Activated naive CD8-positive, alpha-beta T cell treated with anti-CD3 and anti-CD28 coated beads, Interleukin-2, amount 50 U/mL, for 24 hours (primary cell): Measurements from ENCODE around the gene SRPX2.

Source experiments
- ATAC-seq: fragments of 150-1000 bp; cut with Tn5 transposase; one replicate; pipeline ENCODE4 v1.10.0; 2021
- DNase-seq: peaks from one replicate; pipeline ENCODE4 v3.0.0; 2021
- H3K27ac Mint-ChIP-seq: one replicate; pipeline ENCODE4 v1.8.0; 2021; ENCODE audit warnings: mild to moderate bottlenecking, mixed read lengths
- H3K27me3 Mint-ChIP-seq: one replicate; pipeline ENCODE4 v1.8.0; 2021; ENCODE audit warnings: mixed read lengths
- H3K36me3 Mint-ChIP-seq: one replicate; pipeline ENCODE4 v1.8.0; 2021; ENCODE audit warnings: low read depth, mixed read lengths
- H3K4me1 Mint-ChIP-seq: one replicate; pipeline ENCODE4 v1.8.0; 2021; ENCODE audit warnings: mixed read lengths
- H3K4me3 Mint-ChIP-seq: one replicate; pipeline ENCODE4 v1.8.0; 2021; ENCODE audit warnings: mild to moderate bottlenecking, moderate library complexity, mixed read lengths
- H3K9me3 Mint-ChIP-seq: one replicate; pipeline ENCODE4 v1.8.0; 2021; ENCODE audit warnings: mixed read lengths

SRPX2 gene, protein sequence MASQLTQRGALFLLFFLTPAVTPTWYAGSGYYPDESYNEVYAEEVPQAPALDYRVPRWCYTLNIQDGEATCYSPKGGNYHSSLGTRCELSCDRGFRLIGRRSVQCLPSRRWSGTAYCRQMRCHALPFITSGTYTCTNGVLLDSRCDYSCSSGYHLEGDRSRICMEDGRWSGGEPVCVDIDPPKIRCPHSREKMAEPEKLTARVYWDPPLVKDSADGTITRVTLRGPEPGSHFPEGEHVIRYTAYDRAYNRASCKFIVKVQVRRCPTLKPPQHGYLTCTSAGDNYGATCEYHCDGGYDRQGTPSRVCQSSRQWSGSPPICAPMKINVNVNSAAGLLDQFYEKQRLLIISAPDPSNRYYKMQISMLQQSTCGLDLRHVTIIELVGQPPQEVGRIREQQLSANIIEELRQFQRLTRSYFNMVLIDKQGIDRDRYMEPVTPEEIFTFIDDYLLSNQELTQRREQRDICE

DNA sequence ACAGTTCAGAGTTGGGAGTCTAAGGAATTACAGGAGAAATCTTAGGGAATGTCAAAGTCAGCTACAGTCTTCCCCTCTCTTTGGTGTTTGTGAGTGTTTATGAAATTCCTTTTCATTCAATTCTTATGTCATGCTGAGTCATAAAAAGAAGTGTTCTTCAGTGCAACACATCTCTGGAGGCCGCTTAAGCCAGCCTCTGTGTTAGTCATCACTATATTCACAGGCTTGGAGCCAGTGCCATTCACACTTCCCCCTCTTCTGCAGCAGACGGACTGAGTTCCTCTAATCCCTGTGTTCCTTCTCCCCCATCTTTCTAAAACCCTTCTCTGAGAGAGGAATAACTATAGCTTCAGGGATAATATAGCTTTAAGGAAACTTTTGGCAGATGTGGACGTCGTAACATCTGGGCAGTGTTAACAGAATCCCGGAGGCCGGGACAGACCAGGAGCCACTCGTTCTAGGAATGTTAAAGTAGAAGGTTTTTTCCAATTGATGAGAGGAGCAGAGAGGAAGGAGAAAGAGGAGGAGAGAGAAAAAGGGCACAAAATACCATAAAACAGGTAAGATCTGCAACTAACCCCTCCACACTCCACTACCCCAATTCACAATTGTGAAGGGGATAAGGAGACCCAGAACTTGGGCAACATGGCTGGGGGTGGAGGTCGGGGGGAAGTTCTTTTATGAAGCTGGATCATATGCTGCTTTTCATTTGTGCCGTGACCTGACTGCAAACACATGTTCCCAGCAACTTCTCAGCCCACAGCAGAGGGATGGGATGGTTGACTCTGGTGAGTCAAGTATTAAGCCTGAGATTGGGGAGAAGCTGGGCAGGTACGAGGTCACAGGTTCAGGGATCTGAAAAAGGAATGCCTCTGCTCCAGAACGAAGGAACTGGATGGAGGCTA lies at the start of gene SRPX2:
SRPX2 (plus strand) TSS at position 244 of the 905 bp plus-strand sequence. CDS start 2,124 bp downstream, outside the sequence.
- Mint-ChIP-seq H3K36me3 (no peaks in the 10 kb centered on the region), H3K27ac (no peak within 1 kb of the TSS), H3K27me3 (peaks cover 8% of the 10 kb centered on the region), H3K9me3 (no peaks in the 10 kb centered on the region), H3K4me1 (no peaks in the 10 kb centered on the region), H3K4me3 (no peak within 1 kb of the TSS)
- DNase-seq (no peak), ATAC-seq (no peak)

DNA sequence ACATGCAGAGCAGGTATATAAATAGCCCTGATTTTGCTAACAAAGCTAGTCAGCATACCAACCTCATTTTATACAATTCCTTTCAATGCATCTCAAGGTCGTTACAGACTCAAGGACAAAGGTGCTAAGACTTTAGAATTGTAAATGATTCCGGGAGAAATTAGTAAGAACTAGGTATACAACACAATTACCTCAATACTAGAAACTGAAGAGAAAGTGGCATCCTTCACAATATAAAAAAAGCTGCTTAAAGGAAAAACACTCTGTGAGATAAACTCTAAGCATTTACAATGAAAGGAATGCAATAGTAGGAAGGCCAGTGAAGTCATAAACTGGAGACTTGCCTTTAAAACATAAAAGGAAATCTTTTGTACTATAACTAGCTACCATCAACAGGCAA lies 47.4 kb upstream of the SRPX2 start:
- Mint-ChIP-seq H3K4me3 (no peak overlapping the region), H3K9me3 (no peaks in the 10 kb centered on the region), H3K36me3 (no peaks in the 10 kb centered on the region), H3K27ac (no peak overlapping the region), H3K4me1 (peaks cover 5% of the 10 kb centered on the region), H3K27me3 (peaks cover 2% of the 10 kb centered on the region)
- no peak for DNase-seq
- no peak for ATAC-seq

DNA sequence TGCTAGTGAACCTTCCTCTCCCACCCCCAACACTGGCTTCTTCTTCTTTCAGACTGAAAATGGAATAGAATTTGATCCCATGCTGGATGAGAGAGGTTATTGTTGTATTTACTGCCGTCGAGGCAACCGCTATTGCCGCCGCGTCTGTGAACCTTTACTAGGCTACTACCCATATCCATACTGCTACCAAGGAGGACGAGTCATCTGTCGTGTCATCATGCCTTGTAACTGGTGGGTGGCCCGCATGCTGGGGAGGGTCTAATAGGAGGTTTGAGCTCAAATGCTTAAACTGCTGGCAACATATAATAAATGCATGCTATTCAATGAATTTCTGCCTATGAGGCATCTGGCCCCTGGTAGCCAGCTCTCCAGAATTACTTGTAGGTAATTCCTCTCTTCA lies 44.5 kb upstream of the SRPX2 start:
- Mint-ChIP-seq H3K36me3 (no peaks in the 10 kb centered on the region), H3K9me3 (no peaks in the 10 kb centered on the region), H3K27me3 (peaks cover 6% of the 10 kb centered on the region), H3K4me3 (no peak overlapping the region), H3K27ac (no peak overlapping the region), H3K4me1 (peaks cover 5% of the 10 kb centered on the region)
- DNase-seq, result no peak
- ATAC-seq, result no peak

DNA sequence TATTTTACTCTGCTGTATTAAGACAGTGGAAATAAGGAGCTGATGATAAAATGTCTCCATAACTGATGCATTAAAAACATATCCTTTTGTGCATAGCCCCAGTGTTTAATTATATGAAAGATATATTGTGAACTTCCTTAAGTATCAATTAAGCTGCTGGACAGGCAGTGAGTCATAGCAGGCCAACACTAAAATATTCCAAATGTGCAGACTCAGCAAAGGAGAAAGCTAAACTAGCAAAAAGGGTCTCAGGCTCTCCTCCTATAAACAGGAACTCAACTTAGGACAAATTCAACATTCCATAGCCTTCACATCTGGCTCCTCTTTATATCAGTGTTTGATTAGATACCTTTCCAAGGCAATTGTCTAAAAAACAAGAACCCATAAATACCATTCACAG lies 43.7 kb upstream of the SRPX2 start:
- Mint-ChIP-seq H3K9me3 (no peaks in the 10 kb centered on the region), H3K27ac (no peak overlapping the region), H3K4me3 (no peak overlapping the region), H3K36me3 (no peaks in the 10 kb centered on the region), H3K27me3 (peaks cover 8% of the 10 kb centered on the region), H3K4me1 (peaks cover 5% of the 10 kb centered on the region)
- no peak for DNase-seq
- ATAC-seq, result no peak

DNA sequence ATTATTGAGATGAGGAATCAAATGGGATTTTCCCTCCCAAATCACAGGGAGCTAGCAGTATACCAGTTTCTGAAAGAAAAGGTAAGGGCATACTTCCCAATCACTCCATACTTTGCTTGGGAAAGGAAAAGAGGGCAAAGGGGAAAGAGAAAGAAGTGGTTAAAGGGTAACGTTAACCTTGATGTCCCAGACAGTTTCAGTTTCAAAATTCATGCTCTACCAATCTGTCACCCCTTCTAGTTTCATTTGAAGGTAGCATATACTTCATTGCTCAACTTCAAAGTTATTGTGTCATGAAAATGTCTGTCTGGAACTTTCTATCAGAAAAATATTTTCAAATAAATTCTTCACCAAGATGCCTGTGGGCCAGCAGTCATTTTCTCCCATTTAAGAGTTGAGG lies 43.2 kb upstream of the SRPX2 start:
- H3K9me3 Mint-ChIP-seq, result no peaks in the 10 kb centered on the region
- DNase-seq (no peak), ATAC-seq (no peak)
- H3K4me1 Mint-ChIP-seq, result peaks cover 5% of the 10 kb centered on the region
- peaks cover 8% of the 10 kb centered on the region for H3K27me3 Mint-ChIP-seq
- no peak overlapping the region for H3K4me3 Mint-ChIP-seq
- no peaks in the 10 kb centered on the region for H3K36me3 Mint-ChIP-seq
- H3K27ac Mint-ChIP-seq, result no peak overlapping the region

DNA sequence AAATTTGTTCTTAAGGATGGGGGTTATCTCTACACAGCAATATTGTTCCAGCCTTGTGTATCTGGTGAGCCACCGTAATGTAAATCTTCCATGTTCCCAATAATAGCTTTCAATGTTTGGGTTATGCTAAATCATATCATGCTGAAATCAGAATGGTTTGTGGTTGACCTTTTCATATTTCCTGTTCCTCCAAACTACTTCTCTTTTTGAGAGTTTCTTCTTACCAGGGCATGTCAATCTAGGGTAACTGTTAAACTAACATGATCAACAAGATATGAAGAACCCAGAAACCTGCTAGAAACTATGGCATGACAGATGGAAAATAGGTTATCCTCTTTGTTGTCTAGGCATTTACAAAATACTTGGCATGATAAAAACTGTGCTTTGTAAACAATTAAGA lies 37.2 kb upstream of the SRPX2 start:
- Mint-ChIP-seq H3K27me3 (peaks cover 7% of the 10 kb centered on the region), H3K36me3 (no peaks in the 10 kb centered on the region), H3K27ac (no peak overlapping the region), H3K4me3 (no peak overlapping the region), H3K4me1 (peaks cover 5% of the 10 kb centered on the region), H3K9me3 (no peaks in the 10 kb centered on the region)
- ATAC-seq, result no peak
- no peak for DNase-seq

DNA sequence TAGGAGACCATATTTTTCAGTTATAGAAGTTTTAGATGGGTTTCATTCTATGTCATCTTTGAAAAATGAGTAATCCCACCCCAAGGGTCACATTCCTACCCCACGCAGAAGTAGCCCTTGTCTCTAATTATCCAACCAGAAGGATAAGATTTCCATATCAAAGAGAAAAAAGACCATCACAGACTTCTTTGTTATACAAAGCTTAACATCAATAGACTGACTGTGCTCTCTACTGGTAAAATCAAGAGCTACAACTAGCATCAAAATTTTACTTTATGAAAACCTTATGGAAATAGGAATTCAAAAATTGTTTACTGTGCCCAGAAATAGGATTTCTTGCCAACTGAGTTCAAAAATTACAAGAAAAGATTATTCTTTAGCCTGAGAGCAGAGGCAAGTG lies 34.4 kb upstream of the SRPX2 start:
- no peak for DNase-seq
- Mint-ChIP-seq H3K27ac (no peak overlapping the region), H3K4me3 (no peak overlapping the region), H3K4me1 (peaks cover 5% of the 10 kb centered on the region), H3K9me3 (no peaks in the 10 kb centered on the region), H3K36me3 (no peaks in the 10 kb centered on the region), H3K27me3 (peaks cover 10% of the 10 kb centered on the region)
- no peak for ATAC-seq

DNA sequence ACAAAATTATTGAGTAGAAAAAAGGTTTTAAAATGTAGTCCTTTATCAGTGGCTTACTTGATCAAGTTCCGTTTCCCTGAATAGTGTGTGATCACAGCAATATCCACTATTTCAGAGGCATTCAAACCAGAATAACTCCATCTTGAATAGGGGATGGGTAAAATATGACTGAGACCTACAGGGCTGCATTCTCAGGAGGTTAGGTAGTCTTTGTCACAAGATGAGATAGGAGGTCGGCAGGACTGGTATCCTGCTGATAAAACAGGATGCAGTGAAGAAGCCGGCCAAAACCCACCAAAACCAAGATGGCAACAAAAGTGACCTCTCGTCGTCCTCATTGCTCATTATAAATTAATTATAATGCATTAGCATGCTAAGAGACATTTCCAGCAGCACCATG lies 32.0 kb upstream of the SRPX2 start:
- Mint-ChIP-seq H3K4me1 (peaks cover 1% of the 10 kb centered on the region), H3K9me3 (no peaks in the 10 kb centered on the region), H3K36me3 (no peaks in the 10 kb centered on the region), H3K4me3 (no peak overlapping the region), H3K27ac (no peak overlapping the region), H3K27me3 (peaks cover 11% of the 10 kb centered on the region)
- DNase-seq, result no peak
- no peak for ATAC-seq

DNA sequence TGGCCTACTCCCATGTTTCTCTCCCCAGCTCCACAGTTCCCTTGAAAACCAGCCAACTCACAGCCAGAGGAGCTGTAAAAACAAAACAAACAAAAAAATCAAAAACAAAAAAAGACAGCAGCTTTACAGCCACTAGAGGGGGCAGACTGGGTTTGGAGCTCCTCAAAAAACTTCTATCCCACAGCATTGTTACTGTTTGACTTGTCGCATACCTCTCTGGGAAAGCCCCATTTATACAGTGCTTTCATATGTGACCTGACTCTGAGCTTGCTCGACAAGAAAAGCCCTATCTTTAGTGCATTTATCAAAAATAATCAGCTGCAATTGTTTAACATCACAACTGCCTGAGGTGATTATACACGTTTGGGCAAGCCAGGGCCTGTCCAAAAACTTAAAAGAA lies 29.0 kb upstream of the SRPX2 start:
- peaks cover 14% of the 10 kb centered on the region for H3K27me3 Mint-ChIP-seq
- no peaks in the 10 kb centered on the region for H3K36me3 Mint-ChIP-seq
- H3K27ac Mint-ChIP-seq, result no peak overlapping the region
- no peaks in the 10 kb centered on the region for H3K9me3 Mint-ChIP-seq
- no peak for DNase-seq
- ATAC-seq, result no peak
- no peaks in the 10 kb centered on the region for H3K4me1 Mint-ChIP-seq
- H3K4me3 Mint-ChIP-seq, result no peak overlapping the region

DNA sequence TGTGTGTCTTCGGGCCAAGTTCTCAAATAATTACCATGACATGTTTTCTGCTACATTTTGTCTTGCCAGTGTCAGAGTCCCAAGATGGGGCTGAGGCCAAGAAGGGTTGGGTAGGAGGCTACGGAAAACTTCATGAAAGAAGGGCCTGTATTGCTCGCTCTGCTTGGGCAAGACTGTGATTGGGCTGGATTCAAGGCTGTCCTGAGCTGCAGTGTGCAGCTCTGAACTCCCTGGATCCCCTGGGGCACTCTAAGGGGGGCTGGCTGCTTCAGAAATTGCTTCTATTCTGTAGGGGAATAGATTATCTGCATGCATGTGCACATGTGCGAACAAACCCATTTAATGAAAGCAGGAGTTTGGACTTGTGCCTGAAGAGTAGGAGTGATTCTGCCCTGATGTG lies 21.0 kb upstream of the SRPX2 start:
- DNase-seq, result no peak
- Mint-ChIP-seq H3K27ac (no peak overlapping the region), H3K4me3 (no peak overlapping the region), H3K4me1 (peaks cover 10% of the 10 kb centered on the region), H3K36me3 (no peaks in the 10 kb centered on the region), H3K9me3 (no peaks in the 10 kb centered on the region), H3K27me3 (peaks cover 6% of the 10 kb centered on the region)
- no peak for ATAC-seq

DNA sequence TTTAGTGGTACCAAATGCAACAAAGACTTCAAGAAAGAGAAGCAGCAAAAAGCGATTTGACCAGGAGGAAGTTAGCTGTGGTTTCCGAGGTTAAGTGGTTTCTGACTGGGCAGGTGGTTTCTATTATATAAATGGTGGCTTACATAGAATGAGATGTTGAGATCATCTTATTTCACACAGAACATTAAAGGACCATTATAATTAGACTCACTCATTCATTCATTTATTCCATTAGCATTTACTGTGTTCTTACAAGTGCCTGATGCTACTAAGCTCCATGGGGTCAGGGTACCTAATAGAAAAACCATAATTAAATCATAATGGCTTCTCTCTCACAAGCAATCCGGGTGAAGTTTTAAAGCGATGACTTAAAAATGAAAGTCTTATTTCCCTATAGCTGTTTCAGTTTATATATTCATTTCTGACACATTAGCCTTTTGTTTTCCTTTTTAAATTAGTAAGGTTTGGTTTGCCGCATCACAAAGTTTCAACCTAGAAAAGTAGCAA lies 18.0 kb upstream of the SRPX2 start:
- ATAC-seq (peak; percentile 54), DNase-seq (peak; percentile 1)
- H3K36me3 Mint-ChIP-seq, result no peaks in the 10 kb centered on the region
- no peaks in the 10 kb centered on the region for H3K9me3 Mint-ChIP-seq
- H3K4me3 Mint-ChIP-seq, result no peak overlapping the region
- peaks cover 7% of the 10 kb centered on the region for H3K27me3 Mint-ChIP-seq
- H3K27ac Mint-ChIP-seq, result no peak overlapping the region
- H3K4me1 Mint-ChIP-seq, result peaks cover 10% of the 10 kb centered on the region

DNA sequence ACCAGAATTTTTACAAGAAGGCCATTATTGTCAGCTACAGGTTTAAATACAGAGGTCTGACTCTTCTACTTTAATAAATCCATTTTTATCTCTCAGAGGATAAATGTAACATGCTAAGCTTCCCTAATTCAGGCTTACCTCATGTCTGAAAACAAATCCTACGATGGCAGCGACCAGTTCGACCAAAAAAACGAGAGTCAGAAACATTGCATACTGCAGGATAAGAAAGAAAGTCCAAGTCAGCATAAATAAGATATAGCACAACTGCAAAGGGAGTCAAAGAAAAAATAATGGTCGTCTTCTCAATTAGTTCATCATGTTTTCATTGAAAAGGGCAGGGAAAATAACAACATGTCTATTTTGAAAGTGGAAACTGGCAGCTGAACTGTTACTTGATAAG lies 9.0 kb upstream of the SRPX2 start:
- Mint-ChIP-seq H3K9me3 (no peaks in the 10 kb centered on the region), H3K36me3 (no peaks in the 10 kb centered on the region), H3K27me3 (peaks cover 16% of the 10 kb centered on the region), H3K4me3 (no peak overlapping the region), H3K27ac (no peak overlapping the region), H3K4me1 (peaks cover 7% of the 10 kb centered on the region)
- no peak for ATAC-seq
- no peak for DNase-seq

DNA sequence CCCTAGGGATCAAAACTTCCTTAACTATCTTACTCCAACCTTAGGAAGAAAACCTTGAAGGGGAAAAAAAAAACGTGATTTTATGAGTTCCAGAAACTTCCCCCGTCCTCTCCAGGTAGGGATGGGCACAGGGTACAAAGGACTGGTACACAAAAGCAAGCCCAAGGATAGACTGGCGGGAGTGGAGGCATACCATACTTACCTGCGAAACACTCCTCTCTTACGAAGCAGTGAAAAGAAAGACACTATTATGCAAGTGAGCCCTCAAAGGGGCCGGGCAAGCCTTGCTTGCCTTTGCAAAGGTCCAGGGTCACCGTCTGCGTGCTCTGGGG lies 8.0 kb upstream of the SRPX2 start:
- DNase-seq (no peak), ATAC-seq (no peak)
- Mint-ChIP-seq H3K4me3 (no peak overlapping the region), H3K27me3 (peaks cover 16% of the 10 kb centered on the region), H3K36me3 (no peaks in the 10 kb centered on the region), H3K4me1 (peaks cover 7% of the 10 kb centered on the region), H3K27ac (no peak overlapping the region), H3K9me3 (no peaks in the 10 kb centered on the region)

DNA sequence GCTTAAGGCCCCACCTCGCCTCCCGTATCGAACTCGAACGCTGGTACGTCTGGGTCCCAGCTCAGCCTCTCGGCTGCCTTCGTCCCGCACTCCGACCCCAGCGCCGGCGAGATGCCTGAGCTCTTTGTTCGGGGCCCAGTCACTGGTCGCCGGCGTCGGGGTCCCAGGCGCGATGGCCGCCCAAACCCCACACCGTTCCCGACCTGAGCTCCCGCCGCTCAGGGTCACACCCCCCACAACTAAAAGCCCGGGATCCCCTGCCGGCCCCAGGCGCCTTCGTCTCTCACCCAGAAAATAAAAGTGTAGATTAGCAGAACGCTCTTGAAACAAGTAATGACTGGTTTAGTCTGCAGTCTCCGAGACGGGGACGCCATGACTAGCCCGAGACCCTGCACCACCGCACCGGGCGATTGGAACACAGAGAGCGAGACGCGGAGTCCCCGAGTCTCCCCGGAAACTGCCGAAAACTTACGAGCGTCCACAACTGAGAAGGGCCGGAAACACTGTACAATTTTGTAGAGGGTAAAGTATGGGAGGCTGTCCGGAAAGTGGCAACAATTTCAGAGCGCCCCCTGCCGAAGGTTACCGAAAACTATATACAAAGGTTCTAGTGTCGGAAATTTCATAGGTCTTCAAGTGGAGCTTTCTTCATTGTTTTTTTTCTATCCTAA lies 7.5 kb upstream of the SRPX2 start, which contains the start of gene TSPAN6:
TSPAN6 (minus strand) TSS at position 486 of the 671 bp plus-strand sequence; CDS start at position 374, 112 bp downstream.
- DNase-seq (peak; percentile 71), ATAC-seq (peak; percentile 97)
- H3K27me3 Mint-ChIP-seq, result peaks cover 16% of the 10 kb centered on the region
- no peaks in the 10 kb centered on the region for H3K9me3 Mint-ChIP-seq
- peak within 1 kb of the TSS; percentile 74 for H3K27ac Mint-ChIP-seq
- peaks cover 7% of the 10 kb centered on the region for H3K4me1 Mint-ChIP-seq
- H3K4me3 Mint-ChIP-seq, result peak within 1 kb of the TSS; percentile 81
- no peaks in the 10 kb centered on the region for H3K36me3 Mint-ChIP-seq
